A549 (cell line): ENCODE results near the gene DOCK1. TPM values are rescaled to one million over a fixed set of nuclear protein-coding genes. Genes with fewer than 3 reads are reported as not detected.

Experiments
- ATAC-seq, 2 experiments: fragments of 200-7000 bp in 1 of 2; fragments of >200 bp in 1 of 2; cut with Nextera tagmentation in 1 of 2; cut with Tn5 transposase in 1 of 2; 3 replicates each; pipeline versions ENCODE4 v1.8.0 to v1.9.1; 2018 to 2020; ENCODE audit warnings: mild to moderate bottlenecking in 1 of 2, moderate library complexity in 1 of 2
- CTCF ChIA-PET: fragments of 300-600 bp; sonication (Branson Sonifier 250); formaldehyde crosslinking; extraction: SDS; loops from one replicate; lab custom pipeline; 2021; ENCODE audit warnings: antibody characterized with exemption, inconsistent platforms; lab: Yijun Ruan, JAX
- POLR2A ChIA-PET: fragments of 350-600 bp; formaldehyde crosslinking; extraction: SDS; loops from one replicate; lab custom pipeline; 2021; ENCODE audit warnings: antibody characterized with exemption, inconsistent platforms; lab: Yijun Ruan, JAX
- DNase-seq, 2 experiments: peaks; one replicate each; pipeline versions ENCODE4 v3.0.0 to v3.0.0-alpha.2; 2011 to 2016; ENCODE audit warnings: low read depth in 1 of 2, low spot score in 1 of 2
- FAIRE-seq: peaks from 2 replicates; lab custom pipeline; 2011; peaks lifted over from hg19 to GRCh38; lab: Jason Lieb, UNC
- H3K27ac ChIP-seq, 2 experiments: fragments of >200 bp; sonication (Bioruptor Twin); formaldehyde crosslinking; 3 replicates each; pipeline ENCODE4 v1.5.1; 2016 to 2017
- H3K4me1 ChIP-seq: fragments of >200 bp; sonication (Bioruptor Twin); formaldehyde crosslinking; 3 replicates; pipeline ENCODE4 v1.6.1; 2016
- H3K4me2 ChIP-seq: fragments of >200 bp; sonication (Bioruptor Twin); formaldehyde crosslinking; 3 replicates; pipeline ENCODE4 v1.6.1; 2016
- H3K4me3 ChIP-seq: fragments of >200 bp; sonication (Bioruptor Twin); formaldehyde crosslinking; 3 replicates; pipeline ENCODE4 v1.5.1; 2016
- H3K9me3 ChIP-seq: fragments of >200 bp; sonication (Bioruptor Twin); formaldehyde crosslinking; 3 replicates; pipeline ENCODE4 v1.6.1; 2016
- ATOH8 ChIP-seq: fragments of 250-450 bp; sonication (Bioruptor Pico); IDR thresholded peaks from 2 replicates; pipeline ENCODE4 v1.5.0; 2020; ENCODE audit warnings: low read depth, mild to moderate bottlenecking, moderate library complexity
- CEBPB ChIP-seq, 2 experiments: fragments of >200 bp in 1 of 2; sonication (Bioruptor Twin) in 1 of 2; formaldehyde crosslinking in 1 of 2; IDR thresholded peaks; 2 replicates each; pipeline ENCODE4 v1.6.1; 2012 to 2016
- CHD4 ChIP-seq: fragments of 200-600 bp; sonication (generic); IDR thresholded peaks from 2 replicates; pipeline ENCODE4 v1.6.1; 2016; ENCODE audit warnings: antibody characterized with exemption, mild to moderate bottlenecking, borderline replicate concordance
- EP300 ChIP-seq, 2 experiments: fragments of >200 bp; sonication (Bioruptor Twin); formaldehyde crosslinking; IDR thresholded peaks; 2 replicates in 1 of 2; 3 replicates in 1 of 2; pipeline ENCODE4 v1.6.1; 2016 to 2017
- FOSB ChIP-seq: fragments of 250-450 bp; sonication (Bioruptor Pico); IDR thresholded peaks from 2 replicates; pipeline ENCODE4 v1.5.0; 2020; ENCODE audit warnings: mild to moderate bottlenecking, moderate library complexity
- FOSL2 ChIP-seq, 2 experiments: fragments of 450-650 bp in 1 of 2; fragments of >200 bp in 1 of 2; sonication (Bioruptor Twin) in 1 of 2; formaldehyde crosslinking; IDR thresholded peaks; 2 replicates each; pipeline versions ENCODE4 v1.5.0 to v1.6.1; 2016 to 2020; ENCODE audit warnings: mild to moderate bottlenecking in 1 of 2, moderate library complexity in 1 of 2
- FOXS1 ChIP-seq: fragments of 250-450 bp; sonication (Bioruptor Pico); IDR thresholded peaks from 2 replicates; pipeline ENCODE4 v1.5.0; 2020; ENCODE audit warnings: mild to moderate bottlenecking, moderate library complexity
- HDAC2 ChIP-seq: fragments of 200-600 bp; sonication (generic); IDR thresholded peaks from 2 replicates; pipeline ENCODE4 v1.6.1; 2016
- HES2 ChIP-seq: fragments of >200 bp; sonication (Bioruptor Twin); formaldehyde crosslinking; IDR thresholded peaks from 2 replicates; pipeline ENCODE4 v1.6.1; 2016
- JUN ChIP-seq, 2 experiments: fragments of >200 bp; sonication (Bioruptor Twin); formaldehyde crosslinking; IDR thresholded peaks; 2 replicates in 1 of 2; 3 replicates in 1 of 2; pipeline ENCODE4 v1.6.1; 2016 to 2017
- JUNB ChIP-seq: fragments of >200 bp; sonication (Bioruptor Twin); formaldehyde crosslinking; IDR thresholded peaks from 2 replicates; pipeline ENCODE4 v1.6.1; 2016
- KDM5A ChIP-seq: fragments of 200-600 bp; sonication (generic); IDR thresholded peaks from 2 replicates; pipeline ENCODE4 v1.6.1; 2016; ENCODE audit warnings: antibody characterized with exemption, mild to moderate bottlenecking
- MAFK ChIP-seq: fragments of 450-650 bp; IDR thresholded peaks from 2 replicates; pipeline ENCODE4 v1.6.1; 2014; ENCODE audit not compliant: partially characterized antibody
- MAX ChIP-seq: IDR thresholded peaks from 2 replicates; pipeline ENCODE4 v1.6.1; 2012
- MYC ChIP-seq: IDR thresholded peaks from 2 replicates; pipeline ENCODE4 v1.6.1; 2012; ENCODE audit warnings: mild to moderate bottlenecking, inconsistent platforms, low read length, improper control_type of control experiment, borderline replicate concordance
- NFE2L2 ChIP-seq: fragments of 150-350 bp; conservative IDR thresholded peaks from 2 replicates; pipeline ENCODE4 v1.6.1; 2014; ENCODE audit warnings: low read length
- NR3C1 ChIP-seq: fragments of >200 bp; sonication (Bioruptor Twin); formaldehyde crosslinking; IDR thresholded peaks from 3 replicates; pipeline ENCODE4 v1.6.1; 2017
- POLR2AphosphoS2 ChIP-seq: conservative IDR thresholded peaks from 2 replicates; pipeline ENCODE4 v1.6.1; 2012; ENCODE audit warnings: low read length, improper control_type of control experiment, inconsistent platforms
- SMC3 ChIP-seq: fragments of >200 bp; sonication (Bioruptor Twin); formaldehyde crosslinking; IDR thresholded peaks from 3 replicates; pipeline ENCODE4 v1.6.1; 2018; ENCODE audit warnings: inconsistent platforms
- TP53 ChIP-seq: fragments of 250-450 bp; sonication (Bioruptor Pico); IDR thresholded peaks from 2 replicates; pipeline ENCODE4 v1.5.0; 2021; ENCODE audit warnings: mild to moderate bottlenecking, moderate library complexity
- ZC3H11A ChIP-seq: fragments of 450-650 bp; IDR thresholded peaks from 2 replicates; pipeline ENCODE4 v1.6.1; 2014; ENCODE audit warnings: antibody characterized with exemption, mild to moderate bottlenecking
- ZFP36 ChIP-seq: fragments of 450-650 bp; IDR thresholded peaks from 2 replicates; pipeline ENCODE4 v1.6.1; 2014; ENCODE audit warnings: borderline replicate concordance; ENCODE audit not compliant: partially characterized antibody
- WGBS: methylation state at CpG from one replicate; pipeline ENCODE4 v1.1.6; 2017; ENCODE audit errors: missing lambda C conversion rate; 5-methylcytosine and 5-hydroxymethylcytosine counted together
- polyA plus RNA-seq, 4 experiments: library from polyadenylated mRNA; depleted of rRNA in 3 of 4; stranded (reverse); fragments of >200 nt; fragmentation: RNase III in 1 of 4; extraction: RNeasy Plus Mini Kit Qiagen cat#74134 plus additional on column Dnase treatment in 1 of 4; gene quantifications; 2 replicates in 3 of 4; 3 replicates in 1 of 4; pipeline ENCODE4 v1.2.3, GENCODE V29; 2011 to 2017

DOCK1 gene
- polyA plus RNA-seq, 2 of the 4 experiments (the other 2 are of a cell fraction), result 22.6 to 28.2 TPM

GRCh38 chr10:127142856-127143255 is 237.6 kb downstream of the DOCK1 start:
- ATAC-seq (no peak), FAIRE-seq (no peak), DNase-seq (no peak)
- POLR2A ChIA-PET, result no interaction called here
- TF ChIP-seq MAX (no peak), NR3C1 (no peak), HDAC2 (no peak), FOSB (CRISPR knock-in tag) (no peak), FOSL2 (IDR thresholded peaks at IDR 0.05) (no peak), FOSL2 (CRISPR knock-in tag; IDR thresholded peaks at IDR 0.05) (no peak), CEBPB (IDR thresholded peaks at IDR 0.05) (no peak), ZC3H11A (no peak), MYC (no peak)
- H3K27ac ChIP-seq, result no peak overlapping the region; a peak in 1 of 6 replicates
- 86% methylated on average over 5 of the region's 5 CpGs for WGBS
- no peaks in the 10 kb centered on the region for H3K9me3 ChIP-seq
- no peak overlapping the region for H3K4me2 ChIP-seq
- H3K4me1 ChIP-seq, result peaks cover 16% of the 10 kb centered on the region
- CTCF ChIA-PET, result no interaction called here
- no peak overlapping the region for H3K4me3 ChIP-seq

- TF ChIP-seq MAX, result 0 out of 2 replicates have a peak, but pooled peaks have one; percentile 25
- TF ChIP-seq TP53 (CRISPR knock-in tag), result no peak
- no peak for TF ChIP-seq CHD4
- TF ChIP-seq, all 56 proteins: peak for 1
- Histone ChIP-seq H3K4me3 (no peak overlapping the region), H3K9me3 (no peaks in the 10 kb centered on the region), H3K27ac (peak overlapping the region in 1 of 2 experiments; percentile 67; a peak in 3 of 6 replicates), H3K4me1 (peaks cover 37% of the 10 kb centered on the region), H3K4me2 (no peak overlapping the region; the same call in 2 of the 3 replicates)
- DNase-seq (peak; percentile 13 to 49), ATAC-seq (peak; percentile 64 to 77), FAIRE-seq (no peak)
- ChIA-PET CTCF (no interaction called here), POLR2A (no interaction called here)
- WGBS, result 51% methylated on average over 6 of the region's 6 CpGs
Measured at GRCh38 chr10:127145173-127145572, 239.9 kb downstream of the DOCK1 start.

GRCh38 chr10:127146661-127147060 is 241.4 kb downstream of the DOCK1 start:
- peaks cover 51% of the 10 kb centered on the region for H3K4me1 ChIP-seq
- 94% methylated on average over 9 of the region's 9 CpGs for WGBS
- H3K4me2 ChIP-seq, result no peak overlapping the region
- no peak for DNase-seq
- H3K9me3 ChIP-seq, result no peaks in the 10 kb centered on the region
- peak overlapping the region; percentile 82 to 87; a peak in 2 of 6 replicates for H3K27ac ChIP-seq
- no peak for ATAC-seq
- ChIA-PET CTCF (no interaction called here), POLR2A (no interaction called here)
- TF ChIP-seq HES2 (no peak), KDM5A (no peak), POLR2AphosphoS2 (no peak), EP300 (IDR thresholded peaks at IDR 0.05) (no peak), SMC3 (no peak), NR3C1 (no peak), JUN (IDR thresholded peaks at IDR 0.05) (no peak), MAFK (no peak)
- no peak for FAIRE-seq
- H3K4me3 ChIP-seq, result no peak overlapping the region

- H3K4me2 ChIP-seq, result peak overlapping the region; percentile 81
- TF ChIP-seq FOSL2 (IDR thresholded peaks at IDR 0.05), result peak; percentile 91
- TF ChIP-seq FOSL2 (CRISPR knock-in tag; IDR thresholded peaks at IDR 0.05), result peak; percentile 96
- TF ChIP-seq CEBPB (IDR thresholded peaks at IDR 0.05), result 0 out of 4 replicates have a peak, but pooled peaks of 1 of the 2 experiments have one; percentile 6
- TF ChIP-seq JUNB, result peak; percentile 84
- TF ChIP-seq MAFK, result peak; percentile 91
- TF ChIP-seq JUN (IDR thresholded peaks at IDR 0.05), result peak; percentile 31 to 50; a peak in 1 of 5 replicates
- peak; percentile 36; the same call in 1 of the 2 replicates for TF ChIP-seq ATOH8 (CRISPR knock-in tag)
- TF ChIP-seq FOXS1 (CRISPR knock-in tag), result no peak
- no peak for TF ChIP-seq ZFP36
- peak; percentile 82 for TF ChIP-seq NFE2L2
- peak overlapping the region; percentile 82 to 87 for H3K27ac ChIP-seq
- ATAC-seq (peak; percentile 62 to 68), DNase-seq (peak; percentile 43 to 72), FAIRE-seq (peak; percentile 72)
- peaks cover 66% of the 10 kb centered on the region for H3K4me1 ChIP-seq
- no peaks in the 10 kb centered on the region for H3K9me3 ChIP-seq
- ChIA-PET POLR2A (interaction anchor here (0.6 to 1.0 kb wide), 2 partner anchors 46 to 96 kb away, joined by 3 to 4 read pairs; no protein-coding TSS in a partner anchor), CTCF (interaction anchor here (1.3 to 2.0 kb wide), 2 partner anchors 11 to 16 kb away, joined by 4 to 7 read pairs; no protein-coding TSS in a partner anchor)
- H3K4me3 ChIP-seq, result peak overlapping the region; percentile 10; the same call in 1 of the 3 replicates
- 11% methylated on average over 15 of the region's 15 CpGs for WGBS
Measured at GRCh38 chr10:127148066-127148932, 243.1 kb downstream of the DOCK1 start.
